NCI-H128 (cell line): ENCODE measurements around the gene HERC5.
"Not testable (repeated sequence)": the region's sequence is repeated elsewhere in the genome, so short reads cannot be mapped to it uniquely, and the experiment has no call there.

Experiments used
- DNase-seq: peaks from one replicate; lab custom pipeline; 2025; ENCODE audit not compliant: unreplicated experiment; lab: John Stamatoyannopoulos, UW

The HERC5 gene

GRCh38 chr4:88456670-88457306, at the start of gene HERC5:
HERC5 (plus strand) TSS chr4:88457119; CDS start chr4:88457270, 151 bp downstream.
- DNase-seq: peak; percentile 2

GRCh38 chr4:88409206-88409605, 47.7 kb upstream of the HERC5 start:
- DNase-seq: no peak

GRCh38 chr4:88409789-88410188, 47.1 kb upstream of the HERC5 start:
- DNase-seq: no peak

- DNase-seq: no peak
These were observed 45.3 kb upstream of the HERC5 start for GRCh38 chr4:88411491-88412096.

- no peak for DNase-seq
These were observed 43.1 kb upstream of the HERC5 start for GRCh38 chr4:88413801-88414200.

GRCh38 chr4:88414755-88415154, 42.2 kb upstream of the HERC5 start:
- DNase-seq: no peak

- no peak for DNase-seq
These were observed 40.9 kb upstream of the HERC5 start for GRCh38 chr4:88415982-88416381.

- DNase-seq: no peak
These were observed 38.5 kb upstream of the HERC5 start for GRCh38 chr4:88418411-88418810.

GRCh38 chr4:88419874-88420273, 37.0 kb upstream of the HERC5 start:
- DNase-seq: no peak

GRCh38 chr4:88420844-88421243, 36.1 kb upstream of the HERC5 start:
- DNase-seq: no peak

- DNase-seq: no peak
These were observed 34.5 kb upstream of the HERC5 start for GRCh38 chr4:88422403-88422802.

- DNase-seq: no peak
These were observed 27.5 kb upstream of the HERC5 start for GRCh38 chr4:88429401-88429800.

GRCh38 chr4:88435987-88436693, 20.8 kb upstream of the HERC5 start:
- DNase-seq: no peak

- not testable (repeated sequence) for DNase-seq
These were observed 19.0 kb upstream of the HERC5 start for GRCh38 chr4:88437873-88438272.

- DNase-seq: no peak
These were observed 17.7 kb upstream of the HERC5 start for GRCh38 chr4:88439161-88439760.

GRCh38 chr4:88440146-88440545, 16.8 kb upstream of the HERC5 start:
- DNase-seq: no peak

- no peak for DNase-seq
These were observed 15.2 kb upstream of the HERC5 start for GRCh38 chr4:88441696-88442095.

GRCh38 chr4:88442689-88443191, 14.2 kb upstream of the HERC5 start:
- no peak for DNase-seq

- no peak for DNase-seq
These were observed 13.4 kb upstream of the HERC5 start for GRCh38 chr4:88443486-88443885.

GRCh38 chr4:88445252-88445651, 11.7 kb upstream of the HERC5 start:
- DNase-seq: no peak

- DNase-seq: no peak
These were observed 10.8 kb upstream of the HERC5 start for GRCh38 chr4:88446124-88446523.
